ENCODE results near the gene KLHL21.
"Not testable (repeated sequence)": the region's sequence is repeated elsewhere in the genome, so short reads cannot be mapped to it uniquely, and the experiment has no call there.

KLHL21 gene

GRCh38 chr1:6600410-6601048, 2.1 kb downstream of the KLHL21 start:
- no peak for DNase-seq (ENCODE audit: low spot score)

GRCh38 chr1:6599991-6600390, 2.7 kb downstream of the KLHL21 start:
- not testable (repeated sequence) for DNase-seq (ENCODE audit: low spot score)

- no peak for DNase-seq (ENCODE audit: low spot score)
Measured at GRCh38 chr1:6599141-6599975, 3.3 kb downstream of the KLHL21 start.

DNA sequence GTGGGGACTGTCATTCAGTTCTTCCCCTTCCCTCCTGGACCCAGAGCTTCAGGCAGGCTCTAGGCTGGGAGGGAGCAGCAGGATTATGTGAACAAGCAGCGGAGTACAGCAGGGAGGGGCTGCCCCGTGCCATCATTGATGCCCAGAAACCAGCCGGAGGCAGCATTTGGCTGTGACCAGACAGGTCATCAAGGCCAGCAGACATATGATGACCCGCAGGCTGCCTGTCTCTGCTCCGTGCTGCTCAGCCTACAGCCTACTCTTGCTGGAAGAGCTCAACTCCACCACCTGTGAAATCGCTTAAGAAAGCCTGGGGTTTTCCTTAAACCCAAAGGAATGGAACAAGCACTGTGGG, 4.9 kb downstream of the KLHL21 start:
- no peak for DNase-seq (ENCODE audit: low spot score)

GRCh38 chr1:6596886-6597776, 5.5 kb downstream of the KLHL21 start:
- no peak for DNase-seq (ENCODE audit: low spot score)

DNA sequence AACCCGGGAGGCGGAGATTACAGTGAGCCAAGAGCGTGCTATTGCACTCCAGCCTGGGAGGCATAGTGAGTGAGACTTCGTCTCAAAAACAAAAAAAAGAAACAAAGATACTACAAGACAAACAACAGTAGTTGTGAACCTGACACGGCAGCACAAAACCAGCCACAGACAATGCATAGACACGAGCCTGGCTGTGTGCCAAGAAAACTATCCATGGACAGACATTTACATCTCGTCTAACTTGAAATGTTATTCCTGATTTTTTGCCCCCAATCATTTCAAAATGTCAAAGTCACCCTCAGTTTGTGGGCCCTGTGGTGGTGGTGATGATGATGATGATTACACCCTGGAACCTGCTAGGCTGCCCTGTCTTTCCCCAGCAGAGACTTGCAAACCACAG, 6.3 kb downstream of the KLHL21 start:
- no peak for DNase-seq (ENCODE audit: low spot score)

GRCh38 chr1:6594977-6595740, 7.5 kb downstream of the KLHL21 start:
- DNase-seq (ENCODE audit: low spot score), result no peak

GRCh38 chr1:6593810-6594209, 8.9 kb downstream of the KLHL21 start:
- no peak for DNase-seq (ENCODE audit: low spot score)

DNA sequence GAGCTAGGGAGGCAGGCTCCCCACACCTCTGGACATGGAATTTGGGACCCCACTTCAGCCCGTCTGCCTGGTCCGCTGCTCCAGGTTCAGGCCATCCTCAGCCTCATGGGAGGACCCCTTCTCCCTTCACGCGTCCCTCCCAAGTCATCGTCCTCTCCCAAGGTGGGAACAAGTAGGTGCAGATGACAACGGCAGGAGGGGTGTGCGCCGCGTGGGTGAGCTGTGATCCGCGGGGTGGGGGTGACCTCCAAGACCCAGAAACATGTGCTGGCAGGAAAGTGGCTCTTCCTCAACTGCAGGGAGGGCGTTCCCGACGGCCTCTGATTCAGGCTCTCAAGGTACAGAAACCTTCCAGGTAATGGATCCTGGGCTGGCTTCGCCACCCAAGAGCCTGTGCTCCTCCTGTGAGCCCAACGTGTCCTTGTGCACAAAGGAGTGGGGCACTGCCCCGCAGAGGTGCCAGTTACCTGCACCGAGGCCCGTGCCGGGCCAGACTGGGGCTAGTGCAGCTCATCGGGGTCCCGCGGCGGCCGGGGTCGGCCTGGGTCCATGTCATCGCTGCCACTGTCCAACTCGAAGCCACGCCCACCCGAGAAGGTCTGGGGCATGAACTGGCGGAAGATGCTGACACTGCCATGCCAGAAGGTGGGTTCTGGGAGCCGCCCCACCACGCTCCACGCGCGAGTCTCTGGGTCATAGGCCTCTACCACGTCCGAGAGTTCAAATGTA, 9.6 kb downstream of the KLHL21 start:
- no peak for DNase-seq (ENCODE audit: low spot score)

- no peak for DNase-seq (ENCODE audit: low spot score)
Measured at GRCh38 chr1:6592441-6592840, 10.2 kb downstream of the KLHL21 start.

- DNase-seq (ENCODE audit: low spot score), result no peak
Measured at GRCh38 chr1:6591644-6592043, 11.0 kb downstream of the KLHL21 start.

GRCh38 chr1:6591222-6591621, 11.4 kb downstream of the KLHL21 start:
- DNase-seq (ENCODE audit: low spot score), result no peak

- DNase-seq (ENCODE audit: low spot score), result no peak
Measured at GRCh38 chr1:6590046-6590445, 12.6 kb downstream of the KLHL21 start.

DNA sequence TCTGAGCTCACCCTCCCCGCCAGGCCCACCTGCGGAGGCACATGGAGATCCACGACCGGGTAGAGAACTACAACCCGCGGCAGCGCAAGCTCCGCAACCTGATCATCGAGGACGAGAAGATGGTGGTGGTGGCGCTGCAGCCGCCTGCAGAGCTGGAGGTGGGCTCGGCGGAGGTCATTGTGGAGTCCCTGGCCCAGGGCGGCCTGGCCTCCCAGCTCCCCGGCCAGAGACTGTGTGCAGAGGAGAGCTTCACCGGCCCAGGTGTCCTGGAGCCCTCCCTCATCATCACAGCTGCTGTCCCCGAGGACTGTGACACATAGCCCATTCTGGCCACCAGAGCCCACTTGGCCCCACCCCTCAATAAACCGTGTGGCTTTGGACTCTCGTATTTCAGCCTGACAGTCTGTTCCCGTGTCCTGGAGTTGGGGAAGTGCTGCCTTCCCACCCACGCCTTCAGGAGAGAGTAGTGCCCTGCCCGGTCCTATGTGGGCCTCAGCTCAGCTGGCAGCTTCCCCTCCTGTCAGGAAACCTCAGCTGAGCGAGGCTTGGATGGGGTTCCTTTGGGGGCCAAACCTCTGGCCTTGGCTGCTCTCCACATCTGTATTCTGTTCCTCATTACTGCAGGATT, 13.7 kb downstream of the KLHL21 start:
- no peak for DNase-seq (ENCODE audit: low spot score)

- no peak for DNase-seq (ENCODE audit: low spot score)
Measured at GRCh38 chr1:6588128-6588892, 14.4 kb downstream of the KLHL21 start.

GRCh38 chr1:6587261-6588005, 15.2 kb downstream of the KLHL21 start:
- DNase-seq (ENCODE audit: low spot score), result no peak

DNA sequence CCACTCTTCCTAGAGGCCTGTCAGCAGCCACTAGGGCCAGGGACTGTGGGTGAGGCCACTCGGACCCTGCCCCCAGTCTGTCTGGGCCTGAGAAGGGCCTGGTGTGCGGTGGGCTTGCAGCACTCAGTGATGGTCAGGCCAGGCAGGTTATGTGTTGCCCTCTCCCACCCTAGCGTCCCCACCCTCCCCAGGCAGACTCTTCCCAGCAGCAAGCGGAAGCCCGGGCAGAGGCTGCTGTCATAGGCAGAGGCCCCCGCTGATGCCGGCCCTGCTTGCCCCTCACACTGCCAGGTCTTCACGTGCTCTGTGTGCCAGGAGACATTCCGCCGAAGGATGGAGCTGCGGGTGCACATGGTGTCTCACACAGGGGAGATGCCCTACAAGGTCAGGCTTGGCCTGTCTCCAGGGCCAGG, 16.3 kb downstream of the KLHL21 start:
- no peak for DNase-seq (ENCODE audit: low spot score)

DNA sequence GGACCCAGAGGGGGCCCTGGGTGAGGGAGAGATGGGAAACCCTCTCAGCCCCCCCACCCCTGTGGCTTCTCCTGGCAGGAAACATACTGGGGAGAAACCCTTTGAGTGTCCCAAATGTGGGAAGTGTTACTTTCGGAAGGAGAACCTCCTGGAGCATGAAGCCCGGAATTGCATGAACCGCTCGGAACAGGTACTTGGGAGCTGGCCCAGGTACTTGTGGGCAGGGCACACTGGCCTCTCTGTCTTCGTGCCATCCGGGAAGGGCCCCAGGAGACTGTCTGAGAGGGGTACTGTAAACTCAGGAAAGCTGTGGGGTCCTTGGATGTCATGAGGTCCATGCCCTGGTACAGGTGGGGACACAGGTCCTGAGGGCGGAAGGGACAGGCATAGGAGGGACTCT, 16.8 kb downstream of the KLHL21 start:
- DNase-seq (ENCODE audit: low spot score), result no peak

DNA sequence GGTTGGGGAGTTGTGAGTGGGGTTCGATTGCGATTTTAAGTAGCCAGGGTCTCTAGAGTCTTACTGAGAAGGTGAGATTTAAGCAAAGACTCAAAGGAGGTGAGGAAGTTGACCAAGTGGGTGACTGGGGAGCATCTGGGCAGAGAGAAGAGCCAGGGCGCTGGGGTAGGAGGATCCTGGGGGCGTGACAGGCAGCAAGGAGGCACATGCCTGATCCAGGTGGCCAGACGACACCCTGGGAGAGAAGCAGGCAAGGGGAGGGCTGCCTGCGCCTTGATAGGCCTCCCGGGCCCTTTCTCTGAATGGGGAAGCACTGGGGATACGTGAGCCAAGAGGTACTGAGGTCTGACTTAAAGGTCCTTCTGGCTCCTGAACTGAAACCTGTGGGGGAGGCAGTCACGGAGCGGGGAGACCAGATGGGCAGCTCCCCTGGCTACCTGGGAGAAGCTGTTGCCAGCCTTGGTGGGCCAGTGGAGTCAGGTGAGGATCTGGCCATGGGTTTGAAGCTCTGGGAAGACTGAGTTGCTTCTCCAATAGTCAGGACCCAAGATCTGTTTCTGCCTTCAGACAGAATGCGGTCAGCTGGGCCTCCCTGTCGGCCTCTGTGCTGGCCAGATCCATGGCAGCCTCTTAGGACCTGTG, 17.5 kb downstream of the KLHL21 start:
- no peak for DNase-seq (ENCODE audit: low spot score)
